BLaER1 treated with 17β-estradiol and CSF1 and Interleukin-3, amounts not matched to agents 10 nM and 100 nM (cell line): ENCODE measurements around the gene FKBP2.

Source experiments
- H3K27ac ChIP-seq, 11 experiments: shearing (Covaris generic); formaldehyde crosslinking; 2 replicates each; pipeline ENCODE4 v1.8.1; 2022
- H3K27me3 ChIP-seq, 11 experiments: shearing (Covaris generic); formaldehyde crosslinking; 2 replicates each; pipeline ENCODE4 v1.8.1; 2022
- H3K36me3 ChIP-seq, 11 experiments: shearing (Covaris generic); formaldehyde crosslinking; 2 replicates each; pipeline ENCODE4 v1.8.1; 2022
- H3K4me1 ChIP-seq, 10 experiments: shearing (Covaris generic); formaldehyde crosslinking; 2 replicates each; pipeline ENCODE4 v1.8.1; 2022
- H3K4me2 ChIP-seq, 11 experiments: shearing (Covaris generic); formaldehyde crosslinking; 2 replicates each; pipeline ENCODE4 v1.8.1; 2022
- H3K4me3 ChIP-seq, 10 experiments: shearing (Covaris generic); formaldehyde crosslinking; 2 replicates each; pipeline ENCODE4 v1.8.1; 2022
- H3K9ac ChIP-seq, 11 experiments: shearing (Covaris generic); formaldehyde crosslinking; 2 replicates each; pipeline ENCODE4 v1.8.1; 2022
- H3K9me3 ChIP-seq, 11 experiments: shearing (Covaris generic); formaldehyde crosslinking; replicated peaks in 1 of 11; 2 replicates each; pipeline ENCODE4 v1.8.1; 2022
- H4K20me1 ChIP-seq, 11 experiments: shearing (Covaris generic); formaldehyde crosslinking; 2 replicates each; pipeline ENCODE4 v1.8.1; 2022
- Cebpa-rat ChIP-seq, 11 experiments: shearing (Covaris generic); IDR thresholded peaks; 2 replicates each; pipeline ENCODE4 v1.8.1; 2022

FKBP2 gene

GRCh38 chr11:64251016-64251752, 10.3 kb downstream of the FKBP2 start, which contains the start of gene PLCB3:
PLCB3 (plus strand) TSS chr11:64251530; CDS start chr11:64251650, 120 bp downstream.
- H3K9me3 ChIP-seq = no peaks in the 10 kb centered on the region
- no peak for TF ChIP-seq Cebpa-rat (IDR thresholded peaks at IDR 0.05)
- peak within 1 kb of the TSS; percentile 23 to 95 (median 71); a peak in 21 of 22 replicates for H3K27ac ChIP-seq
- peak within 1 kb of the TSS; percentile 75 to 95 (median 85) for H3K9ac ChIP-seq
- H3K4me3 ChIP-seq = peak within 1 kb of the TSS; percentile 71 to 96 (median 90)
- H4K20me1 ChIP-seq = peaks cover 17 to 38% (median 25%) of the 10 kb centered on the region in 11 experiments; a peak in 19 of 22 replicates
- H3K27me3 ChIP-seq = no peaks in the 10 kb centered on the region
- peaks cover 19 to 27% (median 21%) of the 10 kb centered on the region in 11 experiments for H3K36me3 ChIP-seq
- H3K4me1 ChIP-seq = peaks cover 46 to 72% (median 68%) of the 10 kb centered on the region in 10 experiments
- peak within 1 kb of the TSS; percentile 92 to 100 (median 99) for H3K4me2 ChIP-seq

GRCh38 chr11:64251753-64252002, 10.8 kb downstream of the FKBP2 start:
- Histone ChIP-seq H3K9me3 (no peaks in the 10 kb centered on the region), H4K20me1 (peaks cover 17 to 42% (median 28%) of the 10 kb centered on the region in 11 experiments; a peak in 19 of 22 replicates), H3K4me3 (peak overlapping the region; percentile 71 to 96 (median 90)), H3K4me2 (peak overlapping the region; percentile 92 to 100 (median 99)), H3K9ac (peak overlapping the region; percentile 75 to 95 (median 85)), H3K36me3 (peaks cover 24 to 32% (median 26%) of the 10 kb centered on the region in 11 experiments), H3K27me3 (no peaks in the 10 kb centered on the region), H3K4me1 (peaks cover 46 to 72% (median 68%) of the 10 kb centered on the region in 10 experiments), H3K27ac (peak overlapping the region; percentile 23 to 95 (median 71); a peak in 21 of 22 replicates)
- no peak for TF ChIP-seq Cebpa-rat (IDR thresholded peaks at IDR 0.05)

- TF ChIP-seq Cebpa-rat (IDR thresholded peaks at IDR 0.05) = no peak
- H3K9ac ChIP-seq = peak overlapping the region; percentile 75 to 95 (median 85)
- H3K4me1 ChIP-seq = peaks cover 46 to 69% (median 64%) of the 10 kb centered on the region in 10 experiments
- H3K27ac ChIP-seq = peak overlapping the region; percentile 23 to 95 (median 71); a peak in 21 of 22 replicates
- peak overlapping the region; percentile 92 to 100 (median 99) for H3K4me2 ChIP-seq
- peaks cover 30 to 38% (median 32%) of the 10 kb centered on the region in 11 experiments for H3K36me3 ChIP-seq
- no peaks in the 10 kb centered on the region for H3K27me3 ChIP-seq
- H3K4me3 ChIP-seq = peak overlapping the region; percentile 71 to 96 (median 90)
- no peaks in the 10 kb centered on the region for H3K9me3 ChIP-seq
- H4K20me1 ChIP-seq = peaks cover 17 to 47% (median 28%) of the 10 kb centered on the region in 11 experiments; a peak in 19 of 22 replicates
Measured at GRCh38 chr11:64252003-64252872, 11.3 kb downstream of the FKBP2 start.

- H3K9me3 ChIP-seq = no peaks in the 10 kb centered on the region
- peaks cover 17 to 53% (median 28%) of the 10 kb centered on the region in 11 experiments; a peak in 19 of 22 replicates for H4K20me1 ChIP-seq
- H3K4me2 ChIP-seq = peak overlapping the region; percentile 92 to 100 (median 99)
- H3K4me3 ChIP-seq = peak overlapping the region; percentile 71 to 96 (median 90); a peak in 19 of 20 replicates
- peaks cover 36 to 46% (median 39%) of the 10 kb centered on the region in 11 experiments for H3K36me3 ChIP-seq
- TF ChIP-seq Cebpa-rat (IDR thresholded peaks at IDR 0.05) = no peak
- H3K27ac ChIP-seq = peak overlapping the region in 5 of 11 experiments; percentile 15 to 95 (median 71); a peak in 7 of 22 replicates
- no peaks in the 10 kb centered on the region for H3K27me3 ChIP-seq
- H3K4me1 ChIP-seq = peaks cover 40 to 60% (median 56%) of the 10 kb centered on the region in 10 experiments
- peak overlapping the region; percentile 27 to 95 (median 84); a peak in 18 of 22 replicates for H3K9ac ChIP-seq
Measured at GRCh38 chr11:64253043-64253442, 12.1 kb downstream of the FKBP2 start.

- H3K4me1 ChIP-seq = peaks cover 39 to 56% (median 52%) of the 10 kb centered on the region in 10 experiments
- H3K27ac ChIP-seq = peak overlapping the region in 2 of 11 experiments; percentile 8 to 31; a peak in 2 of 22 replicates
- H3K9me3 ChIP-seq = no peaks in the 10 kb centered on the region
- peak overlapping the region; percentile 5 to 95 (median 83); a peak in 14 of 22 replicates for H3K9ac ChIP-seq
- H4K20me1 ChIP-seq = peaks cover 17 to 58% (median 28%) of the 10 kb centered on the region in 11 experiments; a peak in 19 of 22 replicates
- H3K27me3 ChIP-seq = no peaks in the 10 kb centered on the region
- peaks cover 40 to 50% (median 43%) of the 10 kb centered on the region in 11 experiments for H3K36me3 ChIP-seq
- no peak for TF ChIP-seq Cebpa-rat (IDR thresholded peaks at IDR 0.05)
- peak overlapping the region in 4 of 10 experiments; percentile 94 to 95 (median 94); a peak in 6 of 20 replicates for H3K4me3 ChIP-seq
- H3K4me2 ChIP-seq = peak overlapping the region; percentile 92 to 100 (median 99)
Measured at GRCh38 chr11:64253481-64253880, 12.6 kb downstream of the FKBP2 start.

GRCh38 chr11:64254326-64254725, 13.4 kb downstream of the FKBP2 start:
- peak overlapping the region in 1 of 11 experiments; percentile 40; a peak in 1 of 22 replicates for H3K27ac ChIP-seq
- H4K20me1 ChIP-seq = peaks cover 17 to 66% (median 28%) of the 10 kb centered on the region in 11 experiments; a peak in 19 of 22 replicates
- 0 out of 20 replicates have a peak overlapping the region, but pooled peaks of 1 of the 10 experiments have one; percentile 94 for H3K4me3 ChIP-seq
- TF ChIP-seq Cebpa-rat (IDR thresholded peaks at IDR 0.05) = no peak
- no peaks in the 10 kb centered on the region for H3K27me3 ChIP-seq
- H3K4me1 ChIP-seq = peaks cover 36 to 48% (median 43%) of the 10 kb centered on the region in 10 experiments
- H3K36me3 ChIP-seq = peaks cover 49 to 59% (median 52%) of the 10 kb centered on the region in 11 experiments
- peak overlapping the region; percentile 92 to 100 (median 99); a peak in 16 of 22 replicates for H3K4me2 ChIP-seq
- H3K9me3 ChIP-seq = no peaks in the 10 kb centered on the region
- H3K9ac ChIP-seq = peak overlapping the region in 3 of 11 experiments; percentile 28 to 95 (median 47); a peak in 2 of 22 replicates

- Histone ChIP-seq H3K9ac (peak overlapping the region in 1 of 11 experiments; percentile 26; a peak in 1 of 22 replicates), H3K4me2 (no peak overlapping the region), H3K4me1 (peaks cover 25 to 37% (median 32%) of the 10 kb centered on the region in 10 experiments), H3K27ac (no peak overlapping the region), H3K9me3 (no peaks in the 10 kb centered on the region), H4K20me1 (peaks cover 17 to 77% (median 31%) of the 10 kb centered on the region in 11 experiments; a peak in 19 of 22 replicates), H3K36me3 (peaks cover 60 to 70% (median 63%) of the 10 kb centered on the region in 11 experiments), H3K27me3 (no peaks in the 10 kb centered on the region), H3K4me3 (no peak overlapping the region)
- no peak for TF ChIP-seq Cebpa-rat (IDR thresholded peaks at IDR 0.05)
Measured at GRCh38 chr11:64255135-64256128, 14.5 kb downstream of the FKBP2 start.
